Stimulated activated CD8-positive, alpha-beta memory T cell treated with anti-CD3 and anti-CD28 coated beads, Interleukin-15, amount 100 ng/mL, for 1 hour (primary cell): ENCODE data around the gene MED4.

Experiments used
- DNase-seq: peaks from one replicate; pipeline ENCODE4 v3.0.0-alpha.2; 2020; ENCODE audit warnings: low read depth

MED4 gene

GRCh38 chr13:48037346-48038173, 57.3 kb downstream of the MED4 start, which contains the start of gene NUDT15:
Gene NUDT15, plus strand, starts transcription at chr13:48037726. Its CDS starts 21 bp downstream, at chr13:48037747.
- peak; percentile 87 for DNase-seq

- no peak for DNase-seq
Observed at GRCh38 chr13:48029859-48030258, 65.0 kb downstream of the MED4 start.

- no peak for DNase-seq
Observed at GRCh38 chr13:48028066-48028465, 66.8 kb downstream of the MED4 start.
